Sigmoid colon (tissue), 7 donors: ENCODE results near the gene YPEL2. TPM values are rescaled to one million over a fixed set of nuclear protein-coding genes. Genes with fewer than 3 reads are reported as not detected.

Source experiments
- DNase-seq: peaks from one replicate; pipeline ENCODE4 v3.0.0-alpha.2; 2019
- H3K27ac ChIP-seq, 4 donors: fragments of 200-600 bp; sonication (generic); one replicate each; pipeline ENCODE4 v1.5.1; 2016 to 2019; ENCODE audit warnings: mild to moderate bottlenecking in 1 of 4
- H3K27me3 ChIP-seq, 3 donors: fragments of 200-600 bp; sonication (generic); one replicate each; pipeline ENCODE4 v1.5.1; 2019; ENCODE audit warnings: mild to moderate bottlenecking in 1 of 3
- H3K36me3 ChIP-seq, 4 donors: fragments of 200-600 bp; sonication (generic); one replicate each; pipeline ENCODE4 v1.5.1; 2016 to 2019
- H3K4me1 ChIP-seq, 4 donors: fragments of 200-600 bp; sonication (generic); one replicate each; pipeline ENCODE4 v1.5.1; 2017 to 2019
- H3K4me3 ChIP-seq, 4 donors: fragments of 200-600 bp; sonication (generic); one replicate each; pipeline ENCODE4 v1.5.1; 2017 to 2019; ENCODE audit warnings: mild to moderate bottlenecking in 2 of 4, moderate library complexity in 1 of 4
- H3K9me3 ChIP-seq, 4 donors: fragments of 200-600 bp in 3 of 4; sonication (generic) in 3 of 4; one replicate each; pipeline versions ENCODE4 v1.5.1 to v1.6.1; 2013 to 2019
- CTCF ChIP-seq, 4 experiments: fragments of 450-650 bp in 3 of 4; fragments of 200-600 bp in 1 of 4; IDR thresholded peaks; one replicate each; pipeline ENCODE4 v1.5.1; 2016 to 2019; ENCODE audit warnings: antibody characterized with exemption in 4 of 4, mild to moderate bottlenecking in 3 of 4, moderate library complexity in 2 of 4
- EP300 ChIP-seq, 4 donors: sonication (generic); formaldehyde crosslinking; IDR thresholded peaks; one replicate each; pipeline ENCODE4 v1.6.1; 2017; ENCODE audit warnings: antibody characterized with exemption in 4 of 4
- POLR2A ChIP-seq, 2 donors: fragments of 450-650 bp; IDR thresholded peaks; one replicate each; pipeline ENCODE4 v1.6.1; 2016; ENCODE audit warnings: antibody characterized with exemption in 2 of 2, mild to moderate bottlenecking in 2 of 2, moderate library complexity in 2 of 2
- POLR2AphosphoS5 ChIP-seq, 4 donors: sonication (generic); formaldehyde crosslinking; IDR thresholded peaks; one replicate each; pipeline ENCODE4 v1.6.1; 2017; ENCODE audit warnings: antibody characterized with exemption in 4 of 4
- WGBS, 2 donors: extraction: QIAGEN DNeasy Blood & Tissue Kit; methylation state at CpG; one replicate each; pipeline ENCODE4 v1.1.7; 2013; 5-methylcytosine and 5-hydroxymethylcytosine counted together
- intact Hi-C: fragments of 100-400 bp; cut with DNase I; formaldehyde crosslinking; loops from one replicate; pipeline ENCODE4 v1.15.1; 2023
- polyA plus RNA-seq, 3 donors: library from polyadenylated mRNA; stranded (reverse); fragments of 200-250 nt; gene quantifications; one replicate each; pipeline ENCODE4 v1.2.3, GENCODE V29; 2013
- total RNA-seq, 4 donors: library from RNA; depleted of rRNA; stranded (reverse); fragments of >200 nt; gene quantifications; one replicate each; pipeline ENCODE4 v1.1.0, GENCODE V29; 2016
- donor health status: healthy with polysubstance abuse.
- donor health status: Bipolar disorder and iron deficiency.
- donor health status: healthy.

YPEL2 gene
- total and polyA plus RNA-seq, 7 donors, result 10.2 to 35.7 (median 25.8) TPM

- Histone ChIP-seq H3K27ac (peak overlapping the region; percentile 10 to 64 (median 25)), H3K36me3 (peaks cover 0 to 19% (median 4%) of the 10 kb centered on the region in 4 donors)
Measured at GRCh38 chr17:59353106-59353854, 21.8 kb downstream of the YPEL2 start.

GRCh38 chr17:59353936-59354755, 22.7 kb downstream of the YPEL2 start:
- H3K9me3 ChIP-seq, result no peaks in the 10 kb centered on the region
- H3K4me1 ChIP-seq, result peaks cover 0 to 97% (median 95%) of the 10 kb centered on the region in 4 donors
- WGBS, 2 donors, result 81 to 85% methylated on average over 9 of the region's 9 CpGs
- H3K4me3 ChIP-seq, result no peak overlapping the region
- H3K27me3 ChIP-seq, result no peaks in the 10 kb centered on the region
- H3K27ac ChIP-seq, result peak overlapping the region; percentile 10 to 64 (median 25)
- no peak for DNase-seq
- H3K36me3 ChIP-seq, result peaks cover 0 to 19% (median 4%) of the 10 kb centered on the region in 4 donors
- intact Hi-C loops, result no loop called here
- TF ChIP-seq POLR2AphosphoS5 (IDR thresholded peaks at IDR 0.05) (no peak), POLR2A (IDR thresholded peaks at IDR 0.05) (no peak), CTCF (IDR thresholded peaks at IDR 0.05) (no peak), EP300 (IDR thresholded peaks at IDR 0.05) (no peak)

More at GRCh38 chr17:59353106-59353854, 21.8 kb downstream of the YPEL2 start:
- Histone ChIP-seq H3K9me3 (no peaks in the 10 kb centered on the region), H3K4me1 (peaks cover 0 to 93% (median 92%) of the 10 kb centered on the region in 4 donors), H3K27me3 (no peaks in the 10 kb centered on the region), H3K4me3 (no peak overlapping the region)
- TF ChIP-seq POLR2AphosphoS5 (IDR thresholded peaks at IDR 0.05) (no peak), EP300 (IDR thresholded peaks at IDR 0.05) (no peak)
- no peak for DNase-seq
- intact Hi-C loops, result no loop called here
- WGBS, 2 donors, result 87 to 92% methylated on average over 16 of the region's 16 CpGs

- Histone ChIP-seq H3K27ac (peak overlapping the region in 3 of 4 donors; percentile 56 to 70 (median 64)), H3K4me3 (no peak overlapping the region), H3K9me3 (no peaks in the 10 kb centered on the region), H3K36me3 (peaks cover 0 to 19% (median 4%) of the 10 kb centered on the region in 4 donors), H3K27me3 (no peaks in the 10 kb centered on the region), H3K4me1 (peaks cover 0 to 94% (median 94%) of the 10 kb centered on the region in 4 donors)
- WGBS, 2 donors, result 89 to 90% methylated on average over 4 of the region's 4 CpGs
- intact Hi-C loops, result no loop called here
- no peak for DNase-seq
- no peak for TF ChIP-seq EP300 (IDR thresholded peaks at IDR 0.05)
Measured at GRCh38 chr17:59355030-59355701, 23.7 kb downstream of the YPEL2 start.

GRCh38 chr17:59355702-59356325, 24.4 kb downstream of the YPEL2 start:
- Histone ChIP-seq H3K4me3 (no peak overlapping the region), H3K4me1 (peaks cover 0 to 95% (median 93%) of the 10 kb centered on the region in 4 donors), H3K36me3 (peaks cover 0 to 19% (median 4%) of the 10 kb centered on the region in 4 donors), H3K27me3 (no peaks in the 10 kb centered on the region), H3K9me3 (no peaks in the 10 kb centered on the region), H3K27ac (peak overlapping the region; percentile 56 to 95 (median 67))
- WGBS, 2 donors, result 90 to 91% methylated on average over 4 of the region's 4 CpGs
- no peak for TF ChIP-seq POLR2A (IDR thresholded peaks at IDR 0.05)
- no peak for TF ChIP-seq POLR2AphosphoS5 (IDR thresholded peaks at IDR 0.05)
- no peak for TF ChIP-seq EP300 (IDR thresholded peaks at IDR 0.05)
- no peak for TF ChIP-seq CTCF (IDR thresholded peaks at IDR 0.05)
- intact Hi-C loops, result no loop called here
- DNase-seq, result no peak

GRCh38 chr17:59356543-59357218, 25.2 kb downstream of the YPEL2 start:
- no peak for DNase-seq
- WGBS, 2 donors, result 91 to 92% methylated on average over 2 of the region's 2 CpGs
- Histone ChIP-seq H3K9me3 (no peaks in the 10 kb centered on the region), H3K27ac (peak overlapping the region; percentile 56 to 95 (median 67)), H3K36me3 (peaks cover 0 to 19% (median 4%) of the 10 kb centered on the region in 4 donors), H3K27me3 (no peaks in the 10 kb centered on the region), H3K4me1 (peaks cover 0 to 95% (median 92%) of the 10 kb centered on the region in 4 donors), H3K4me3 (no peak overlapping the region)
- intact Hi-C loops, result no loop called here
- TF ChIP-seq EP300 (IDR thresholded peaks at IDR 0.05), result no peak
- TF ChIP-seq POLR2AphosphoS5 (IDR thresholded peaks at IDR 0.05), result no peak
- TF ChIP-seq POLR2A (IDR thresholded peaks at IDR 0.05), result no peak
- no peak for TF ChIP-seq CTCF (IDR thresholded peaks at IDR 0.05)
